ENCODE data around the gene UNC5B.

GRCh38 chr10:71223347-71224058 lies 11.1 kb downstream of the UNC5B start:
- TF ChIP-seq POLR2AphosphoS5 (IDR thresholded peaks at IDR 0.05; ENCODE audit: borderline replicate concordance, low read depth, low read length) = no peak
- TF ChIP-seq EZH2 (IDR thresholded peaks at IDR 0.05) = no peak
- TF ChIP-seq FOXP2 (optimal IDR thresholded peaks at IDR 0.05; ENCODE audit: control extremely low read depth, extremely low read length, insufficient read depth) = no peak
